Mucosa of rectum (tissue), 2 donors: Measurements from ENCODE around the gene IL6R.
"Not testable (repeated sequence)": the region's sequence is repeated elsewhere in the genome, so short reads cannot be mapped to it uniquely, and the experiment has no call there.

Source experiments
- H3K27ac ChIP-seq, 2 donors: one replicate each; pipeline ENCODE4 v1.7.0; 2013; ENCODE audit warnings: inconsistent platforms in 2 of 2, low read depth in 2 of 2, low read length in 2 of 2
- H3K27me3 ChIP-seq, 2 donors: one replicate each; pipeline ENCODE4 v1.7.0; 2013; ENCODE audit warnings: low read length in 2 of 2; ENCODE audit not compliant: control insufficient read depth in 2 of 2, insufficient read depth in 2 of 2
- H3K36me3 ChIP-seq, 2 donors: one replicate each; pipeline ENCODE4 v1.7.0; 2013; ENCODE audit warnings: low read length in 2 of 2; ENCODE audit not compliant: control insufficient read depth in 2 of 2, insufficient read depth in 2 of 2
- H3K4me1 ChIP-seq, 2 donors: one replicate each; pipeline ENCODE4 v1.7.0; 2013; ENCODE audit warnings: low read length in 2 of 2, mild to moderate bottlenecking in 1 of 2; ENCODE audit not compliant: control insufficient read depth in 2 of 2, insufficient read depth in 2 of 2
- H3K4me3 ChIP-seq, 2 donors: one replicate each; pipeline ENCODE4 v1.7.0; 2013; ENCODE audit warnings: low read length in 2 of 2
- H3K9ac ChIP-seq, 2 donors: one replicate each; pipeline ENCODE4 v1.7.0; 2013; ENCODE audit warnings: low read length in 2 of 2, low read depth in 1 of 2, mild to moderate bottlenecking in 1 of 2
- H3K9me3 ChIP-seq, 2 donors: one replicate each; pipeline ENCODE4 v1.7.0; 2013; ENCODE audit warnings: low read length in 2 of 2; ENCODE audit not compliant: control insufficient read depth in 2 of 2
- donor health status: healthy.
- donor health status: Normal muscosa, but diverticular disease.

The IL6R gene

GRCh38 chr1:154478013-154478412 lies 72.9 kb downstream of the IL6R start:
- Histone ChIP-seq H3K27me3 (no peaks in the 10 kb centered on the region), H3K4me3 (no peak overlapping the region), H3K9me3 (no peaks in the 10 kb centered on the region), H3K9ac (peak overlapping the region; percentile 18 to 54), H3K36me3 (no peaks in the 10 kb centered on the region), H3K27ac (peak overlapping the region; percentile 89 to 91), H3K4me1 (peaks cover 26 to 42% of the 10 kb centered on the region in 2 donors)

GRCh38 chr1:154478639-154479038 lies 73.5 kb downstream of the IL6R start:
- H3K4me3 ChIP-seq, result no peak overlapping the region
- no peaks in the 10 kb centered on the region for H3K36me3 ChIP-seq
- H3K4me1 ChIP-seq, result peaks cover 26 to 42% of the 10 kb centered on the region in 2 donors
- no peaks in the 10 kb centered on the region for H3K27me3 ChIP-seq
- peak overlapping the region; percentile 89 to 91 for H3K27ac ChIP-seq
- no peaks in the 10 kb centered on the region for H3K9me3 ChIP-seq
- peak overlapping the region; percentile 39 to 54 for H3K9ac ChIP-seq

GRCh38 chr1:154479764-154480421 lies 74.8 kb downstream of the IL6R start:
- no peak overlapping the region for H3K4me3 ChIP-seq
- no peaks in the 10 kb centered on the region for H3K9me3 ChIP-seq
- H3K4me1 ChIP-seq, result peaks cover 20 to 31% of the 10 kb centered on the region in 2 donors
- no peaks in the 10 kb centered on the region for H3K27me3 ChIP-seq
- no peak overlapping the region for H3K9ac ChIP-seq
- H3K27ac ChIP-seq, result no peak overlapping the region
- H3K36me3 ChIP-seq, result no peaks in the 10 kb centered on the region

- Histone ChIP-seq H3K9ac (no peak overlapping the region), H3K4me1 (peaks cover 19 to 20% of the 10 kb centered on the region in 2 donors), H3K27ac (no peak overlapping the region), H3K27me3 (no peaks in the 10 kb centered on the region), H3K4me3 (no peak overlapping the region), H3K36me3 (no peaks in the 10 kb centered on the region), H3K9me3 (no peaks in the 10 kb centered on the region)
These were observed 75.9 kb downstream of the IL6R start for GRCh38 chr1:154481053-154481452.

- H3K27me3 ChIP-seq, result no peaks in the 10 kb centered on the region
- no peaks in the 10 kb centered on the region for H3K36me3 ChIP-seq
- no peak overlapping the region for H3K27ac ChIP-seq
- H3K9me3 ChIP-seq, result no peaks in the 10 kb centered on the region
- peaks cover 0 to 1% of the 10 kb centered on the region in 2 donors for H3K4me1 ChIP-seq
- no peak overlapping the region for H3K9ac ChIP-seq
- no peak overlapping the region for H3K4me3 ChIP-seq
These were observed 79.0 kb downstream of the IL6R start for GRCh38 chr1:154483941-154484803.

GRCh38 chr1:154485106-154485505 lies 80.0 kb downstream of the IL6R start:
- H3K4me3 ChIP-seq, result no peak overlapping the region
- H3K9ac ChIP-seq, result no peak overlapping the region
- H3K4me1 ChIP-seq, result no peaks in the 10 kb centered on the region
- no peaks in the 10 kb centered on the region for H3K36me3 ChIP-seq
- no peaks in the 10 kb centered on the region for H3K9me3 ChIP-seq
- no peak overlapping the region for H3K27ac ChIP-seq
- H3K27me3 ChIP-seq, result no peaks in the 10 kb centered on the region

- H3K27ac ChIP-seq, result no peak overlapping the region
- H3K36me3 ChIP-seq, result no peaks in the 10 kb centered on the region
- no peaks in the 10 kb centered on the region for H3K9me3 ChIP-seq
- no peaks in the 10 kb centered on the region for H3K4me1 ChIP-seq
- H3K27me3 ChIP-seq, result no peaks in the 10 kb centered on the region
- H3K9ac ChIP-seq, result no peak overlapping the region
- H3K4me3 ChIP-seq, result no peak overlapping the region
These were observed 80.9 kb downstream of the IL6R start for GRCh38 chr1:154485910-154486496.

GRCh38 chr1:154486756-154487155 lies 81.6 kb downstream of the IL6R start:
- not testable (repeated sequence) for H3K4me1 ChIP-seq, H3K4me3 ChIP-seq, H3K9ac ChIP-seq, H3K27ac ChIP-seq, H3K27me3 ChIP-seq, H3K36me3 ChIP-seq, H3K9me3 ChIP-seq

- no peak overlapping the region for H3K27ac ChIP-seq
- no peak overlapping the region for H3K9ac ChIP-seq
- no peaks in the 10 kb centered on the region for H3K27me3 ChIP-seq
- H3K4me3 ChIP-seq, result no peak overlapping the region
- no peaks in the 10 kb centered on the region for H3K36me3 ChIP-seq
- peaks cover 0 to 9% of the 10 kb centered on the region in 2 donors for H3K4me1 ChIP-seq
- no peaks in the 10 kb centered on the region for H3K9me3 ChIP-seq
These were observed 83.8 kb downstream of the IL6R start for GRCh38 chr1:154488922-154489321.

- H3K9me3 ChIP-seq, result no peaks in the 10 kb centered on the region
- no peak overlapping the region for H3K4me3 ChIP-seq
- H3K9ac ChIP-seq, result no peak overlapping the region
- H3K27me3 ChIP-seq, result no peaks in the 10 kb centered on the region
- no peak overlapping the region for H3K27ac ChIP-seq
- H3K4me1 ChIP-seq, result peaks cover 0 to 9% of the 10 kb centered on the region in 2 donors
- no peaks in the 10 kb centered on the region for H3K36me3 ChIP-seq
These were observed 84.6 kb downstream of the IL6R start for GRCh38 chr1:154489695-154490274.
